Glomerular visceral epithelial cell (primary cell): ENCODE results near the gene OPCML.
A peak's percentile ranks its signal among the peaks of the same experiment; 100 is the strongest.

Experiments
- DNase-seq: peaks from one replicate; pipeline ENCODE4 v3.0.0-alpha.2; 2016; ENCODE audit errors: extremely low spot score

Gene OPCML

DNA sequence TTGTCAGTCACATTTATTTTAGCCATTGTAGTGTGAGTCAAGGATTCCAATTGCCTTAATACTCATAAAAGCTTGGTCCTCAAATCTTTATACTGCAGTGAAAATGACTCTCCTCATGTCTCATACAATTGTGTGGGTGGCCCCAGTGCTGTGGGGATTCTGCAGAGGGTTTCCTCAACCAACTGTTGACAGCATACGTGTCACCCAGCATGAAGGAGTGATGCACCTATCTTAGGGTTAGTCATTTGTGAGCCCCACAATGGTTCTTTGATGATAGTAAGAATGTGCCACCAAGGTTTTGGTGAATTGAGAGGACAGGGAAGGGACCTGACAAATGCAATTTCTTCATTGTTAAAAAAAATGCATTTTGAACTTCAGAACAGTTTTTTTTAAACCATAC lies 1046.2 kb downstream of the OPCML start:
- no peak for DNase-seq

DNA sequence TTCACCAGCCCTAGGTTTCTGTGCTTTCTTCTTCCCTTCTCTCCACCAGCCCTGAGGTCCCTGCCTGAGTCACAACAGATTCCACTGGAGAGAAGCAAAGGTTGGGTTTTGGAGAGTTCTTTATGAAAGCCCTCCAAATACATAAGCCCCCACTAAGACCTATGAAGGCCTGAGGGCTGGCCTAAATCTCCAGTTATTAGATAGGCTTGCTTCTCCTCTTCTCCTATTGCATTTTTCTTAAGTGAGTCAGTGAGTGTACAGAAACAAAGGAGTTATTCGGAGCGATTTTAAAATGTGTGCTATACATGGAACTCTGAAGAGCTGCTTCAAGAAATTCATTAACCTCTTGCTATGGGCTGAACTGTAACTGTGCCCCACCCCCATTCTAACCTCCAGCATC lies 1057.3 kb downstream of the OPCML start:
- DNase-seq: no peak

DNA sequence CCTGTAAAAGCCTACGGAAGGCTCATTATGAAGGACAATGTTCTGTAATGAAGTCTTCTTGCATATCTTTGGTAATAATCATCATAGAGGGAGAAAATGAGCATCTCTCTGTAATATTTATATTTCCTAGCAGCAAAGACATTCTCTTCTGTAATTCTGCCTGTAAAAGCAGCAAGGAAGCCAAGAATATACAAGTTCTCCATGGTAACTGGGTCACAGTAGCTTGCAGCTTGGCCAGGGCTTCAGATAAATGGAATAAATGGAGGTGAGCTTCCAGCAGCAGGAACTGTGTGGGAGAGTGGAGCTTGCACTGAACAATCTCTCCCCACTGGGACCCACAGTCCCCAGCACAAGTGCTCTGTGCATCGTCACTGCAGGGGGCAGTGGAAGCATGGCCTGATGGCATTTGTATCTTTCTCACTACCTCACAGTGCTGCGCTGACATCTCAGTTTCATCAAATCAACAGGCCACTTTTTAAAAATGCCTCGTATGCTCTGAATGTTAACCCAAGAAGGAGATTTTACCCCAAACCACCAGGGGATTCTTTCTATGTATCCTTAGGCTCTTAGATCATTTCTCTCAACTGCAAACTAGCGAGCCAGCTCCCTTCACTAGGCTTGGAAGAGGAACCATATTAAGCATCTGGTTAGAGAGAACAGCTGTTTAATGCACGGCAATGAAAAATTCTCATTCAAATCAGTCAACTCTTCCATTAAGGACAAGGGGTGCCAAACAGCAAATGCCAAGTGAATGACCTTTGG lies 1059.7 kb downstream of the OPCML start:
- DNase-seq: no peak

DNA sequence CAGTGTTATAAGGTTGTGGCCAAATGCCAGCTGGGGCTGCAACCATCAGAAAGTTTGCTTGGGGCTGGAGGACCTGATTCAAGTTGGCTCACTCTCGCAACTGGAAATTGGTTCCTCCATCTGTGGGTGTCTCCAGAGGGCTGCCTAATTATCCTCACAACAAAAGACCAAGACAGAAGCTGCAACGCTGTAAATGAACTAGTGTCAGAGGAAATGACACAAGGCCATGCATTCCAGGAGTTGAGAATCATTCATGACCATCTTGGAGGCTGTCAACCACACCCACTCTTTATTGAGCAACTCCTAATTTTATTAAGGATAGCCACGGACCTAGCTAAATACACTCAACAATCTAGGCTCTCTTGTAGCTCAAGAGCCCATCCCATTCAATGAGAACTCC lies 1060.8 kb downstream of the OPCML start:
- DNase-seq: no peak

DNA sequence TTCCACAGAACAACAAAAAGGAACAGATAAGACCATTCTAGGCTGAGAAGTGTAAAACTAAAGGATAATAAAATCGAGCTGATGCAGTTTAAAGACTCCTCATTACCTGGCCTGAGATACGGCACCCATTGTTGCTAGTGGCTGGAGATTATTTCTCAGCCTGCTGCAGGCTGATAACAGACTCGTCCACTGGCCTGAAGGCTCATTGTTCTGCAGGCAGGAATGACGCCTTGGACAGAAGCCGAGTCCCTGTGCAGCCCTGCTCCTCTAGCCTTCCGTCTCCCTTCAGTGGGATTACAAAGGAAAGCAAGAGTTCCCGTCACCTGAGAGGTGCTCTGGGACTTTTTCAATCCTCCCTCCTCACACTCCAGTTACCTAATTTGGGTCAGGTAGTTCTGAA lies 1065.3 kb downstream of the OPCML start:
- no peak for DNase-seq

DNA sequence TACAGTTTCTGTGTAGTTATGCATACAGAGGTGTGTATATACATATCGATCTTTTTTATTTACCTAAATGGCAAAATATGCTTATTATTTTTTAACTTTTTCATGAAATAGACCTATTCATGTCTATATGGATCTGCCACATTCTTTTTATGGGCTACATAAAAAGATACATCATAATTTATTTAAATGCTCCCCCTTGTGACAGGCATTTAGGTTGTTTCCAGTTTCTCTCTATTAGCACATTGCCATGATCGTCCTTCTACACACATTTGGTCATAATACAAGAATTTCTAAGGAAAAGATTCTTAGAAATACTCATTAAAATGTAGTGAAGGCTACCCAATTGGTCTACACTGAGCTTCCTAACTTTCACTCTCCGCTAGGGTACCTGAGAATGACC lies 1067.4 kb downstream of the OPCML start:
- DNase-seq: no peak

DNA sequence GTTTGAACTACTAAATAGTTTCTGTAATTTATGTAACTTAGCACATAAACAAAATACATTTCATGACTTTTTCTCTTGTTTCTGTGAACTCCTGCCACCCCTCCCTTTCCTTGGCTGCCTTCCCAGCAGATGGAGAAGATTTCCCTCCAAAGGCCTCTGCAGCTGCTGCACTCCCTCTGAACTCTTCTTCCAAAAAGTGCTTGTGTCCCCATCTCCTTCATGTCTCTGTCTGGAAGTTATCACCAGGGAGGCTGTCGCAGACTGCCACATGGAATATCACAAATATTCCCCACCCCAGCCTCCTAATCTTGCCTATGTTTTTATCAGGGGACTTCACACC lies 1068.3 kb downstream of the OPCML start:
- DNase-seq: no peak

DNA sequence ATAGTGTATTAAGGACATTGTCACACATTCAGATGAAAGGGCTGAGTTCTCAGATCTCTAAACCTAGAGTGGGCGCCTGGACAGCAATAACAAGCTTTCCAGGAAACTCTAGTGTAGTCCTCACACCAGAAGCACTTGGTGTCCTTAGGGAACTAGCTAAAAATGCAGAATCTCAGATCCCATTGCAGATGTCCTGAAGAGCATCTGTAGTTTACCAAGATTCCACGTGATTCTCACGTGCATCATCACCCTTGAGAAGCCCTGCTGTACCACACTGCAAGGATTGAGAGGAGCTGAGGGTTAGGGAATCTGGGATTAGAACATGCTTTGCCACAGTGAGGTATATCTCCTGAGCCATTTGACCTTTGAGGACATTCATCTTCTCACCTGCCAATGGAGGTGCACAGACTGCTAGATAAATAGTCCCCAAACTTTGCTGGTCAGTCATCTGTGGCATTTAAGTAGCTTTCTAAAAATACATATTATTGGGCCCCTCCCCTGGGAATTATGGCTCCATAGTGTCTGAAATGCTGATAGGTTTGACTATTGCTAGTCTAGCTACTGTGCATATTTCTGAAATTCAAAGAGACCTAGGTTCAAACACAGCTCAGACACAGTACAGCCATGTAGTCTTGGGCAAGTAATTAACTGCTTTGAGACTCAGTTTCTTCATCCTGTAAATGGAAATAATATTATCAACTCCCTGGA lies 1068.9 kb downstream of the OPCML start:
- DNase-seq: no peak

DNA sequence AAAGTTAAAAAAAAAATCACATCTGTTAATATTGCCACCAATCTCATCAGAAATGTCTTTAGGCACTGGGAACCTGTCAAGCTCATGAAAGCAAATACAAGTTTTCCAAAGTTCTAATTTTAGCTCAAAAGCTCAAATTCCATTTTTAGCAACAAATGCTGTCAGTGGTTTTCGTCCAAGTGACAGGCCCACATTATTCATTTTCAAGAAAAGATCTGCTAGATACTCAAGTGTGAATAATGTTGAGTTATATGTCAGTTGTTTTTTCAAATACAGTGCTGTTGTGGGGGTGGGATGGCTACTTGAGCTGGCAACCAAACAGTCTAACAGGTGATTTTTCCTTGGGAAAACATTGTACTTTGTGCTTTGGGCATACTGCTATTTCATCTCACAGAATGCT lies 1072.6 kb downstream of the OPCML start:
- DNase-seq: no peak

DNA sequence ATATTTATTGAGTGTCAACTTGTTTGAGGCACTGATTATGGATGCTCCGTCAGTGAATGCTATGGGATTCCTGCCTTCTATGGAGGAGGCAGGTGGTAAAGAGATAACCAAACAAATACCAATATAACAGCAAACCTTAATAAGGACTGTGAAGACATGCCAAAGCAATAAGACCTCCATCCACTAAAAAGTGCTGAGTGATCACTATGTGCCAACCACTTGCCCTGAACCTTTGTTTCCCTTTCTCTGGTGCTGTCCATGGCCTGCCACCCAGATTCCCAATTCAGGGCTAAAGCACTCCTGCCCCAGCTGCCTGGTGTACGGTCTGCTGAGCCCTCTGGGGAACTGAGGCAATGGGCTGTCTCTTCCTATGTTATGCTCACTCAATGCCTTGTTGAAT lies 1074.9 kb downstream of the OPCML start:
- no peak for DNase-seq

DNA sequence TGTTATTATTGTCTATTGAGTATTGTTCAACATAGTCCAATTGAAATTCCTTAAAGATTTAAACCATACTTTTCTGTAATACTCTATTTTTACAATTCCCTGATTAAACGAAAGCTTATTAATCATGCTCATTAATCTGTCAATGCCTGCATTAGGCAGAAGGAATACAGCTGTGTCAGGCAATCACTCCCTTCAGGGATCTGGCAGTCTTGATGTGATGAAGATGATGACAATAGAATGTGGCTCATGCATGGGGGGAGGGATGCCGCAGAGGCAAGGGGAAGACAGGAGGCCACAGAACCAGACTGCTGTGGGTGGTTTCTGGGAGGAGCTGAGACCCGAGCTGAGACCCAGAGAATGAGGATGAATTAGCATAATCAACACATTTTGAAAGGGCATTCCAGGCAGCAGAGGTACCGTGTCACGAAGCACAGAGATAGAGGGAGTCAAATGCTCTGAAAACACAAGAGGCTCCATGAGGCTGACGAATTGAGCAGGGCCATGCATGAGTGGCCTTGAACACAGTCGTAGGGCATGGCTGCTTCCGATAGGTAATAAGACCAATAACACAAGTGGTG lies 1075.5 kb downstream of the OPCML start:
- DNase-seq: no peak

DNA sequence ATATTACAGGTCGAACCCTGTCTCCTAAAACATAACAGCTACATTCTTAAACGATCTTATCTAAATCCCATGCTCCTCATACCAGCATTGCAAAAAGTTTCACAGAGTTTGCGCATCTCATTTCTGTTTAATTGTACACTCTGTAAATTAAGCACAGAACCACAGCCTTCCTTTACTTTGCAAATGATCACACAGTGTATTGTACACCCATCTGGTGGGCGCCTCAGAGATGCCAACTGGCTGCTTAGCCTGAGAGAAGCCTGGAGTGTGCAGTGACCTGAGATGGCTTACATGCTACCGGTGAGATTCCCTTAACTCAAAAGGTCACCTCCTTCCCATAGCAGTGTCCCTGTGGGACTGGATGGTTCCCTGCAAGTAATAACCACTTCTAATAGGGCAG lies 1077.3 kb downstream of the OPCML start:
- DNase-seq: no peak

DNA sequence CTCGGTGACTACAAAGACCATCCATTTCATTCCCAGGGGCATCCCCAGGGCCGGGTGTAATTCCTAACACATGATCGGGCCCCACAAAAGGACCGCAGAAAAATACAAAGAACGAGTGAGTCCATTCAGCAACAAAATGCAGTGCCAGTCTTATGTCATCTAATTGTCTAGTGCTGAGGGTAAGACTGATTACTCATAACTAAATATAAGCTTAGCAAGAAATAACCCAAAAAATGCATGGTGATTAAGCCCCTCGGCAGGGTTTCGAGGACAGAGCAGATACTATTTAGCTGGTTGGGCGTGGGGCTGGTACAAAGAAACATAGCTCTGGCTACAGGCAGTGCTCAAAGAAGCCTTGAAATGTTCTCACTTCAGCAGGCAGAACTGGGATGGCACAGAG lies 1078.9 kb downstream of the OPCML start:
- no peak for DNase-seq

DNA sequence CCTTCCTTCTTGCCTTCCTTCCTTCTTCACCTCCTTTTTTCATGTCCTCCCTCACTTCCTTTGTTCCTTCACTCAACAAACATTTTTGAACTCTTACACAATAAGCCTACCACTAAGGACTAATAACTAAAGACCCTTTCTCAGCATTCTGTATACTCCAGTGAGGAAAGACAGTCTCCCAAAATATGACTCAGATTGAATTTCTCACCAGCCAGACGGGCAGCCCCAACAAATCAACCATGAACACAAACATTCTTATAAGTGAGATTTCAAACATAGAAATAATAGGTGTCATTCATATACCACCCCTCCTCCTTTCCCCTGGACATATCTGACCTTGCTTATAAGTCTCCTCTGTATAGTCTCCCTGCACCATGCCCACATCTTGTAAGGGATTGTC lies 1079.7 kb downstream of the OPCML start:
- peak; percentile 46 for DNase-seq

DNA sequence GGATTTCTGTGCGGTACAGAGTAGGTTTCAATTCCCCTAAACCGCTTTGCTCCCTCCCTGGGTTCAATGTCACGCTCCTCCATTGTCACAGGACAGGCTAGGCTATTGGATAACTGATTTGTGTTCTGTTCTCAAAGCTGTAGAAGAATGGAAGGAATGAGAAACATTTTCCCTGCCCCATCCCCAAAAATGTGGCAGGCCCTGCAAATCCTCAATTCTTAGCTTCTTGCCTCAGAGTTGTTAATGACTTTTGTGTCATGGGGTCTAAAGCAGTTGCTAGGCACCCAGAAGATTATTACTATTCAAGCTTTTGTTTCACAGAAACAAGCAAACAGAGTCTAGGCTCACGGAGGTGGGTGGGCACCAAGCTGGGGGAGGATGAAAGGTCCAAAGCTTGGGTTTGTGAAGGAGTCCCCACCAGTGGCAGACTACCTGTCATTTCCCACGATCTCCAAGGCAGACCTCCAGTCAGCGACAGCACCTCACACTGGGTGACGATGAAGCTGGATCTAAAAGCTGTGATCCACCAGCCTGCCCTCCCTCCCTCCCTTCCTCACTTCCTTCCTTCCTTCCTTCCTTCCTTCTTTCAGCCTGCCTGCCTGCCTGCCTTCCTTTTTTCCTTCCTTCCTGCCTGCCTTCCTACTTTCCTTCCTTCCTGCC lies 1080.2 kb downstream of the OPCML start:
- no peak for DNase-seq

DNA sequence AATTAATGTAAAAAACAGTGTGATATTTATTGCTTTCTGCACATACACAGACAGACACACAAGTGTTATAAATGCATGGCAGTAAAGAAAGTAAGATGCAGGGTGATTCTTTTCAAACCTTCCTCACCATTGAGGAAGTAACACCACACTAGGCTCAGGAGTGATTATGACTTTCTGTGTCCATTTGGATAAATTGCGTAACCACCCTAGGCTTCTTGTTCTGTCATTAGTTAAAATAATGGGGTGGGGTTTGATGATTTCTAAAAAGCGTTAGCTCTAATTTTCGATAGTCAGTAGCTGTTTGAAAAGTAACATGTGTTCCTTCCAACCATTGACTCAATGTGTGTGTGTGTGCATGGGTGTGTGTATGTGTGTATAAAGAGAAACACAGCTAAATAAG lies 1081.7 kb downstream of the OPCML start:
- DNase-seq: no peak

DNA sequence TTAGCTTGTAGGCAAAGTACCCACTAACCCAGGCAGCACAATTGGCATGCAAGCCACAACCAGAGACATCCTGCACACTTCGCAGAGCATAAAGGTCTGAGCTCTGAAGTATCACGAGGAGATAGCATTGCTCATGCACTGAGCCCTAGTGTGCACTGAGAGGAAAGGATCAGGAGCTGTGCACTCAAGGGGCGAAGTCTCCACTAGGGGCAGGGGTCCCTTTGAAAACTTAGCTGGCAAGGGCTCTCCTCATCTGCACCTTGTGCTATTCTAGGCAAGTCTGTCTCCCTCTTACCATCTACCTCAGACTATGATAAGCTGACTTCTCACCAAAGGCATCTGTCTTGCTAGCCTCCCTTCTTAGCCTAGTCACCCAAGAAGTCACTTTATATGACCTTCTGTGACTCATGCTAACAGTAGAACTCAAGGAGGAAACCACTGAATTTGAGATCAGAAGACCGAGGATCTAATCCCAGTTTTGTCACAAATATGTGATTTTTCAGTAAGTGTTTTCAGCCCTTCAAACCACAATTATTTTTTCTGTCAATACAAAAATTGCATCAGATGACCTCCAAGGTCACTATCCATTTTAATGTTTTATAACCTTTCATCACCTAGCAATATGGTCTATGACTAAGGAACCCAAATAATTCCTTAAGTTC lies 1083.8 kb downstream of the OPCML start:
- peak; percentile 74 for DNase-seq

DNA sequence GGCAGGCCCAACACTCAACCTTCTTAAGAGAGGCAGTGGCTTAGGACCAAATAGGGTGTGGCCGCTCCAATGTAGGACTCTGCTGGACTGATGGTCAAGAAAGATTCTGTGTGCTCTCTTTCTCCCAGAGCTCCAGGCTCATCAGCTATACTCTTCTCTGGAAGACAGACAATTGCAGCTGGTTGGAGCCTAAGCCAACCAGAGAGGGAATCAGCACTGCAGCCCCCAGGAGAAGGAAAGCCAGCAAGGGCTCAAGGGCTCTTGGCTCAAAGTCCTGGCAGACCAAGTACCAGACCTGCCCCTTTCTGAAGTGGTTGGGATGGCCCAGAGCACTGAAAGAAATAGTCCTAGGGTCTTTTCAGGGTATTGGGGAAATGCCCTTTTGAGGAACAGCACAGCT lies 1084.5 kb downstream of the OPCML start:
- DNase-seq: no peak

DNA sequence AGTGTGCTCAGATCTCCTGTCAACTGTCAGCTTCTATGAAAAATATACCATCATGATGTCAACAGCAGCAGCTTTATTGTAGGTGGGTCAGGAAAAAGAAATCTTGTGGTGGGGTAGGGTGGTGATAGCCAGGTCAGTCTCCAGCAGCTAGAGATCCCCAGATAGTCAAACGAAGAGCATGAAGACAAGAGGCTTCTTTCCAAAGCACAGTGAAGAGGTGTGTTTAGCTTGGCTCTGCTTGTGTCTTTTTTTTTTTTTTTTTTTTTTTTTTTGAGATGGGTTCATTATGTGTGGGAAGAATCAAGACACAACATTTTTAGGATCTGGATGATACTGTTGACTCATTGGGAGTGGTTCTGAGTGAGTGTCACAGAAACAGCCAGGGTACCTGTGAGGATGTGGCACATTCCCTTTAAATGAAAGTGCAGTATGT lies 1086.4 kb downstream of the OPCML start:
- DNase-seq: no peak

DNA sequence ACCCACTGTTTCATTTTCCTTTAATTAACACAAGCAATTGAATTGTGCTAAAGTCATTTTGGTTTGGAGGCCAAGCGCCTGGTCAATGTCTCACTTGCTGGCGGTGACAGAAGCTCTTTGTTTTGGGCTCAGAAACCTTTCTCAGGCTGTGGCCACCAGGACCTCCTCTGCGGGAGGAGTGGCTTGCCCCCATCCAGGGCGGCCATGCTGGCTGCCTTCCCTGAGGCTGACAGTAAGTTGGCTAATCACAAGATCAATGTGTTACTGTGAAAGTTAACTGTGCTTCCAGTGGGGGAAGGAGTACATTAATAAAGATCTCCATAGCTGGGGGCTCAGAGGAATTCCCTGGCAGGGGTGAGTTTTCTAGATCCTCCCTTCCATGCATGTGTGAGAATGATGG lies 1087.4 kb downstream of the OPCML start:
- DNase-seq: no peak

DNA sequence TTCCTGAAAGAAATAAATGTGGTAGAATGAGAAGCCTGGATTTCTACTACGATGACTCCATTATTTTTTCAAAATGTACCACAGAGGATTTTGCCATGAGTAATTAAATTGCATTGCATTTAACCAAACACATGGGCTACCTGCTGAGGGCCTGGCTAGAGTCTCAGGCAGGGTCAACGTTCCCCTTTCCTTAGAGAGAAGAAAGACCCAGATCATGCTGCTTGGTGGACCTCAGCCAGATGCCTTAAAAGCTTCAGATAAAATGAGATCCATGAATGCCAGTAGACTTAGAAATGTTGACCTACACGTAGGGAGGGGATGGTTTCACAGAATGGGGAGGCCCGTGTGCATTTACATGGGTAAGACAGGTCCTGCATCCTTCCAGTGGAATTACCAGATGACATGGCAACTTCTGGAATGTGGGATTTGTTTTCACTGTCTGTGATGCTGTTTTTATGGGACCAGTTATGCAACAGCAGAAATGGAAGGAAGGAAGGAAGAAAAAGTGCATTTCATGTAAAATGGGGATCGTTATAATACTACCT lies 1092.5 kb downstream of the OPCML start:
- no peak for DNase-seq

DNA sequence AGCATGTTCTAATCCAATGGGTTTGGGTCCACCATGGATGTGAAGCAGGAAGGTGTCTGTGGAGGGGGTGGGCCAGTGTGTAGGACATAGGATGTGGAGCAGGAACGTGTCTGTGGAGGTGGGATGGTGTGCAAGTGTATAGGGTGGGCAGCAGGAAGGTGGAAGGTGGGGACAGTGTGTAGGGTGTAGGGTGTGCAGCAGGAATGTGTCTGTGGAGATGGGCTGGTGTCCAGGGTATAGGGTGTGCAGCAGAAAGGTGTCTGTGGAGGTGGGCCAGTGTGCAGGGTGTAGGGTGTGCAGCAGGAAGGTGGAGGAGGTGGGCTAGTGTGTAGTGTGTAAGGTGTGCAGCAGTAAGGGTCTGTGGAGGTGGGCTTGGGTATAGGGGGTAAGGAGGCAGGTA lies 1093.9 kb downstream of the OPCML start:
- no peak for DNase-seq
